HEK293T (cell line): Measurements from ENCODE around the gene CRADD.
"Not testable (repeated sequence)": the region's sequence is repeated elsewhere in the genome, so short reads cannot be mapped to it uniquely, and the experiment has no call there.

ENCODE experiments used
- CTCF ChIA-PET: fragments of 350-600 bp; formaldehyde crosslinking; extraction: SDS; loops from one replicate; lab custom pipeline; 2021; ENCODE audit warnings: antibody characterized with exemption, inconsistent platforms; lab: Yijun Ruan, JAX
- POLR2A ChIA-PET: fragments of 350-600 bp; formaldehyde crosslinking; extraction: SDS; loops from one replicate; lab custom pipeline; 2020; ENCODE audit warnings: antibody characterized with exemption, inconsistent platforms; lab: Yijun Ruan, JAX
- DNase-seq: peaks from one replicate; pipeline ENCODE4 v3.0.0; 2012; ENCODE audit warnings: mixed read lengths; ENCODE audit errors: extremely low spot score
- ARNT ChIP-seq: fragments of 450-650 bp; IDR thresholded peaks from 2 replicates; pipeline ENCODE4 v1.6.1; 2017; ENCODE audit warnings: mild to moderate bottlenecking
- BHLHE40 ChIP-seq: fragments of 450-650 bp; IDR thresholded peaks from 2 replicates; pipeline ENCODE4 v1.6.1; 2016; ENCODE audit warnings: mild to moderate bottlenecking, moderate library complexity, borderline replicate concordance
- CTBP1 ChIP-seq: fragments of 450-650 bp; IDR thresholded peaks from 2 replicates; pipeline ENCODE4 v1.6.1; 2016; ENCODE audit warnings: borderline replicate concordance
- ELF4 ChIP-seq: fragments of 450-650 bp; IDR thresholded peaks from 2 replicates; pipeline ENCODE4 v1.6.1; 2017; ENCODE audit warnings: antibody characterized with exemption
- FOXA1 ChIP-seq: fragments of 450-650 bp; IDR thresholded peaks from 2 replicates; pipeline ENCODE4 v1.6.1; 2016; ENCODE audit warnings: mild to moderate bottlenecking
- FOXK2 ChIP-seq: fragments of 450-650 bp; IDR thresholded peaks from 2 replicates; pipeline ENCODE4 v1.6.1; 2016; ENCODE audit warnings: mild to moderate bottlenecking
- FOXM1 ChIP-seq: fragments of 450-650 bp; IDR thresholded peaks from 2 replicates; pipeline ENCODE4 v1.6.1; 2017; ENCODE audit warnings: mild to moderate bottlenecking, borderline replicate concordance
- HDGF ChIP-seq: fragments of 450-650 bp; IDR thresholded peaks from 2 replicates; pipeline ENCODE4 v1.6.1; 2017; ENCODE audit warnings: antibody characterized with exemption, borderline replicate concordance
- L3MBTL2 ChIP-seq: fragments of 450-650 bp; conservative IDR thresholded peaks from 2 replicates; pipeline ENCODE4 v1.6.1; 2016; ENCODE audit warnings: mild to moderate bottlenecking
- LEF1 ChIP-seq: fragments of 450-650 bp; IDR thresholded peaks from 2 replicates; pipeline ENCODE4 v1.6.1; 2017; ENCODE audit warnings: mild to moderate bottlenecking, borderline replicate concordance
- NFRKB ChIP-seq: fragments of 450-650 bp; IDR thresholded peaks from 2 replicates; pipeline ENCODE4 v1.6.1; 2016; ENCODE audit warnings: mild to moderate bottlenecking, moderate library complexity
- PKNOX1 ChIP-seq: fragments of 450-650 bp; IDR thresholded peaks from 2 replicates; pipeline ENCODE4 v1.6.1; 2016
- SP1 ChIP-seq: fragments of 450-650 bp; IDR thresholded peaks from 2 replicates; pipeline ENCODE4 v1.6.1; 2017
- SUZ12 ChIP-seq: fragments of 450-650 bp; IDR thresholded peaks from 2 replicates; pipeline ENCODE4 v1.6.1; 2016; ENCODE audit warnings: mild to moderate bottlenecking
- TARDBP ChIP-seq: fragments of 450-650 bp; IDR thresholded peaks from 2 replicates; pipeline ENCODE4 v1.6.1; 2016
- ZNF384 ChIP-seq: fragments of 450-650 bp; IDR thresholded peaks from 2 replicates; pipeline ENCODE4 v1.6.1; 2016

Gene CRADD

DNA sequence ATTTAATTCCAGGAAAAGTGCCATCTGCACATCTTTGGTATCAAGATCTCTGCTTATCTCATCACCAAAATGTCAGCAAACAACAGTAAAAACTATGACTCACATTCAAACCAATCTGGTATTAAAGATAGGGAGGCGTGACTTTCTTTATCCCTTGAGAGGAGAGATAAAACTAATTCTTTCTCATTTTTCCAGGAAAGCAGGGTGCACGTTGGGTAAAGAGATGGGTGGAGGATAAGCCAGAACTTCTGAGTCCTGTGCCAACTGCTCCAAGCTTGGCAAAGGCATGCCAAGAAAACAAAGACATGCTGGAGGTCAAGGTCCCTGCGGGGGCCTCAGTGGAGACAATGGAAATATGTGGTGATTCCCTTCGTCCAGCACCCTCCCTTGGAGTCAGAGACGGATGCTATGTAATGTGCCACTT, 245.4 kb downstream of the CRADD start:
- ChIA-PET CTCF (no interaction called here), POLR2A (no interaction called here)
- DNase-seq, result no peak
- no peak for TF ChIP-seq LEF1
- TF ChIP-seq PKNOX1, result no peak
- TF ChIP-seq SP1, result no peak
- no peak for TF ChIP-seq FOXA1
- TF ChIP-seq TARDBP, result no peak

GRCh38 chr12:93924367-93924766, 247.2 kb downstream of the CRADD start:
- DNase-seq, result no peak
- TF ChIP-seq ARNT (no peak), CTBP1 (no peak), ZNF384 (no peak), PKNOX1 (no peak), FOXA1 (no peak), ELF4 (no peak), FOXM1 (no peak), HDGF (no peak), TARDBP (no peak), LEF1 (no peak), L3MBTL2 (no peak), BHLHE40 (no peak)
- ChIA-PET CTCF (no interaction called here), POLR2A (no interaction called here)

GRCh38 chr12:93925585-93926205, 248.5 kb downstream of the CRADD start:
- POLR2A ChIA-PET, result no interaction called here
- DNase-seq, result no peak
- CTCF ChIA-PET, result no interaction called here
- TF ChIP-seq SUZ12, result no peak
- TF ChIP-seq TARDBP, result no peak
- no peak for TF ChIP-seq SP1
- no peak for TF ChIP-seq ARNT
- no peak for TF ChIP-seq L3MBTL2
- no peak for TF ChIP-seq ELF4
- no peak for TF ChIP-seq NFRKB
- TF ChIP-seq HDGF, result no peak
- no peak for TF ChIP-seq PKNOX1
- TF ChIP-seq LEF1, result no peak
- TF ChIP-seq FOXK2, result no peak
- no peak for TF ChIP-seq ZNF384
- no peak for TF ChIP-seq FOXA1
- TF ChIP-seq FOXM1, result no peak
- TF ChIP-seq CTBP1, result no peak
- TF ChIP-seq BHLHE40, result no peak

GRCh38 chr12:93926237-93926636, 249.1 kb downstream of the CRADD start:
- CTCF ChIA-PET, result no interaction called here
- POLR2A ChIA-PET, result no interaction called here
- TF ChIP-seq CTBP1 (no peak), LEF1 (no peak), PKNOX1 (no peak), ARNT (no peak), FOXM1 (no peak), NFRKB (no peak), ZNF384 (no peak), BHLHE40 (no peak), SP1 (no peak)
- DNase-seq, result no peak

GRCh38 chr12:93929081-93929480, 251.9 kb downstream of the CRADD start:
- DNase-seq, POLR2A ChIA-PET, CTCF ChIA-PET: not testable (repeated sequence)

- DNase-seq, result no peak
- POLR2A ChIA-PET, result no interaction called here
- CTCF ChIA-PET, result no interaction called here
- no peak for TF ChIP-seq L3MBTL2
- no peak for TF ChIP-seq SUZ12
- TF ChIP-seq LEF1, result no peak
- no peak for TF ChIP-seq NFRKB
- no peak for TF ChIP-seq SP1
- no peak for TF ChIP-seq ELF4
- TF ChIP-seq CTBP1, result no peak
- TF ChIP-seq PKNOX1, result no peak
These were observed 260.6 kb downstream of the CRADD start for GRCh38 chr12:93937812-93938211.
